ENCODE data around the gene UCHL5. TPM values are rescaled to one million over a fixed set of nuclear protein-coding genes. Genes with fewer than 3 reads are reported as not detected.

Gene UCHL5
- total RNA-seq, 1 experiment from 2014 or later: 49.3 TPM

GRCh38 chr1:192968323-192968722 is 90.8 kb downstream of the UCHL5 start:
- POLR2A ChIA-PET (ENCODE audit: unreplicated experiment): no interaction called here
- intact Hi-C loops (cut with micrococcal nuclease; ENCODE audit: unreplicated experiment): no loop called here
- TF ChIP-seq, protein P1, sequence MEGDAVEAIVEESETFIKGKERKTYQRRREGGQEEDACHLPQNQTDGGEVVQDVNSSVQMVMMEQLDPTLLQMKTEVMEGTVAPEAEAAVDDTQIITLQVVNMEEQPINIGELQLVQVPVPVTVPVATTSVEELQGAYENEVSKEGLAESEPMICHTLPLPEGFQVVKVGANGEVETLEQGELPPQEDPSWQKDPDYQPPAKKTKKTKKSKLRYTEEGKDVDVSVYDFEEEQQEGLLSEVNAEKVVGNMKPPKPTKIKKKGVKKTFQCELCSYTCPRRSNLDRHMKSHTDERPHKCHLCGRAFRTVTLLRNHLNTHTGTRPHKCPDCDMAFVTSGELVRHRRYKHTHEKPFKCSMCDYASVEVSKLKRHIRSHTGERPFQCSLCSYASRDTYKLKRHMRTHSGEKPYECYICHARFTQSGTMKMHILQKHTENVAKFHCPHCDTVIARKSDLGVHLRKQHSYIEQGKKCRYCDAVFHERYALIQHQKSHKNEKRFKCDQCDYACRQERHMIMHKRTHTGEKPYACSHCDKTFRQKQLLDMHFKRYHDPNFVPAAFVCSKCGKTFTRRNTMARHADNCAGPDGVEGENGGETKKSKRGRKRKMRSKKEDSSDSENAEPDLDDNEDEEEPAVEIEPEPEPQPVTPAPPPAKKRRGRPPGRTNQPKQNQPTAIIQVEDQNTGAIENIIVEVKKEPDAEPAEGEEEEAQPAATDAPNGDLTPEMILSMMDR (conservative IDR thresholded peaks at IDR 0.05): no peak
- TF ChIP-seq EZH2 (IDR thresholded peaks at IDR 0.05; ENCODE audit: low read depth): no peak

DNA sequence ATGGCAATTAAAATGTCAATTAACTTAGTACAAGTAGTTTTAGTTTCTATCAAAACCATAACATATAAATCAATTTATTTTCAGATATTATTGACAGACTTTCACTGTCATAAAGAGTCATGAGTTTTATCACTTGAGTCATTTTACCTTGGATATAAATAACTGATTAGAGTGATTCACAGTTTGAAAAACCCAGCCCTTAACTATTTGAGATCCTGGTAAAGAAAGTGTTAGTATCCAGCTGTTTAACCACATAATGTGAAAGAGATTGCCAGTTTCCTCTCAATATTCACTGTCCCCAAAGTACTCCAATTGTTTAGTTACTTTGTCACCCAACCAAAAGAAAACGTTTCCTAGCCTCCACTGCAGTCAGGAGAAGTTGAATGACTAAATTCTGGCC is 91.3 kb downstream of the UCHL5 start:
- Histone ChIP-seq H3F3A (ENCODE audit: insufficient read depth, low read depth) (no peaks in the 10 kb centered on the region), H3K36me3 (ENCODE audit: low read depth) (no peaks in the 10 kb centered on the region), H3K79me2 (ENCODE audit: low read depth) (no peaks in the 10 kb centered on the region), H4K20me1 (ENCODE audit: insufficient read depth) (no peaks in the 10 kb centered on the region), H3K4me3 (no peak overlapping the region), H3K27ac (no peak overlapping the region), H2AFZ (no peak overlapping the region; the same call in 1 of the 2 replicates), H3K9me2 (ENCODE audit: insufficient read depth) (no peaks in the 10 kb centered on the region; the same call in 1 of the 2 replicates), H3K4me1 (replicated peaks; ENCODE audit: insufficient read depth) (no peaks in the 10 kb centered on the region), H3K4me2 (no peak overlapping the region), H3K9me3 (ENCODE audit: insufficient read depth, low read depth) (no peaks in the 10 kb centered on the region), H3K27me3 (ENCODE audit: insufficient read depth, low read depth) (no peaks in the 10 kb centered on the region)
- no peak for DNase-seq
- intact Hi-C loops (cut with micrococcal nuclease; ENCODE audit: unreplicated experiment): no loop called here
- POLR2A ChIA-PET (ENCODE audit: unreplicated experiment): no interaction called here
- no TSS peak for BruUV-seq (replicated peaks)
- TF ChIP-seq, protein P1 (conservative IDR thresholded peaks at IDR 0.05): no peak
- TF ChIP-seq EZH2 (IDR thresholded peaks at IDR 0.05; ENCODE audit: low read depth): no peak
- CTCF ChIA-PET: no interaction called here

More at GRCh38 chr1:192968323-192968722, 90.8 kb downstream of the UCHL5 start:
- no peaks in the 10 kb centered on the region for H3F3A ChIP-seq (ENCODE audit: insufficient read depth, low read depth)
- H2AFZ ChIP-seq: no peak overlapping the region
- H3K79me2 ChIP-seq (ENCODE audit: low read depth): no peaks in the 10 kb centered on the region
- no peaks in the 10 kb centered on the region for H3K36me3 ChIP-seq (ENCODE audit: low read depth)
- no TSS peak for BruUV-seq (replicated peaks)
- CTCF ChIA-PET: no interaction called here
- no peak for DNase-seq
- H3K27ac ChIP-seq: no peak overlapping the region
- no peaks in the 10 kb centered on the region for H3K4me1 ChIP-seq (replicated peaks; ENCODE audit: insufficient read depth)
- H3K27me3 ChIP-seq (ENCODE audit: insufficient read depth, low read depth): no peaks in the 10 kb centered on the region
- H3K4me3 ChIP-seq: no peak overlapping the region
- no peaks in the 10 kb centered on the region for H4K20me1 ChIP-seq (ENCODE audit: insufficient read depth)
- no peaks in the 10 kb centered on the region for H3K9me3 ChIP-seq (ENCODE audit: insufficient read depth, low read depth)
- no peak overlapping the region for H3K4me2 ChIP-seq
- H3K9me2 ChIP-seq (ENCODE audit: insufficient read depth): no peaks in the 10 kb centered on the region; the same call in 1 of the 2 replicates

- Histone ChIP-seq H3K9me3 (ENCODE audit: insufficient read depth, low read depth) (no peaks in the 10 kb centered on the region), H3K4me1 (replicated peaks; ENCODE audit: insufficient read depth) (no peaks in the 10 kb centered on the region), H3K4me3 (no peak overlapping the region), H3K4me2 (no peak overlapping the region), H2AFZ (no peak overlapping the region; the same call in 1 of the 2 replicates), H3K27ac (no peak overlapping the region), H3K36me3 (ENCODE audit: low read depth) (no peaks in the 10 kb centered on the region), H3K9me2 (ENCODE audit: insufficient read depth) (no peaks in the 10 kb centered on the region; the same call in 1 of the 2 replicates), H3F3A (ENCODE audit: insufficient read depth, low read depth) (no peaks in the 10 kb centered on the region), H4K20me1 (ENCODE audit: insufficient read depth) (no peaks in the 10 kb centered on the region), H3K27me3 (ENCODE audit: insufficient read depth, low read depth) (no peaks in the 10 kb centered on the region), H3K79me2 (ENCODE audit: low read depth) (no peaks in the 10 kb centered on the region)
- DNase-seq: no peak
- ChIA-PET CTCF (no interaction called here), POLR2A (ENCODE audit: unreplicated experiment) (no interaction called here)
- TF ChIP-seq EZH2 (IDR thresholded peaks at IDR 0.05; ENCODE audit: low read depth): no peak
- TF ChIP-seq, protein P1 (conservative IDR thresholded peaks at IDR 0.05): no peak
- intact Hi-C loops (cut with micrococcal nuclease; ENCODE audit: unreplicated experiment): no loop called here
- BruUV-seq (replicated peaks): no TSS peak
Measured at GRCh38 chr1:192967211-192967877, 91.8 kb downstream of the UCHL5 start.
